Breast epithelium (tissue), 3 donors: ENCODE data around the gene AMZ2.

Experiments used
- CTCF ChIP-seq, 3 donors: fragments of 450-650 bp; IDR thresholded peaks; one replicate each; pipeline ENCODE4 v1.5.1; 2016 to 2017; ENCODE audit warnings: antibody characterized with exemption in 3 of 3, mild to moderate bottlenecking in 3 of 3, moderate library complexity in 3 of 3
- POLR2A ChIP-seq: fragments of 450-650 bp; IDR thresholded peaks from one replicate; pipeline ENCODE4 v1.6.1; 2016; ENCODE audit warnings: antibody characterized with exemption, mild to moderate bottlenecking, moderate library complexity
- POLR2AphosphoS5 ChIP-seq, 3 donors: sonication (generic); formaldehyde crosslinking; IDR thresholded peaks; one replicate each; pipeline ENCODE4 v1.6.1; 2017; ENCODE audit warnings: antibody characterized with exemption in 3 of 3

GRCh38 chr17:68294196-68294555 lies 46.3 kb downstream of the AMZ2 start:
- TF ChIP-seq POLR2AphosphoS5 (IDR thresholded peaks at IDR 0.05) (no peak), CTCF (IDR thresholded peaks at IDR 0.05) (no peak), POLR2A (no peak)
